Endodermal cell (in vitro differentiated cells): ENCODE data around the gene GLUD1. TPM values are rescaled to one million over a fixed set of nuclear protein-coding genes. Genes with fewer than 3 reads are reported as not detected.
"Not testable (repeated sequence)": the region's sequence is repeated elsewhere in the genome, so short reads cannot be mapped to it uniquely, and the experiment has no call there.

Experiments used
- DNase-seq: peaks from one replicate; pipeline ENCODE4 v3.0.0-alpha.2; 2017
- H3K27ac ChIP-seq: 2 replicates; pipeline ENCODE4 v1.5.1; 2013; ENCODE audit warnings: mild to moderate bottlenecking, low read depth, low read length, moderate library complexity
- H3K27me3 ChIP-seq: 2 replicates; pipeline ENCODE4 v1.6.1; 2013; ENCODE audit warnings: mild to moderate bottlenecking, low read length, moderate library complexity; ENCODE audit not compliant: insufficient read depth, control insufficient read depth, poor library complexity, severe bottlenecking
- H3K36me3 ChIP-seq: 2 replicates; pipeline ENCODE4 v1.7.0; 2013; ENCODE audit warnings: mild to moderate bottlenecking, low read length, moderate library complexity; ENCODE audit not compliant: control insufficient read depth, insufficient read depth
- H3K4me1 ChIP-seq: one replicate; pipeline ENCODE4 v1.7.0; 2013; ENCODE audit warnings: low read length; ENCODE audit not compliant: control insufficient read depth, insufficient read depth
- H3K4me3 ChIP-seq: 2 replicates; pipeline ENCODE4 v1.5.1; 2013; ENCODE audit warnings: mild to moderate bottlenecking, low read length, moderate library complexity
- H3K9ac ChIP-seq: 2 replicates; pipeline ENCODE4 v1.6.1; 2013; ENCODE audit warnings: mild to moderate bottlenecking, low read length, moderate library complexity; ENCODE audit not compliant: poor library complexity, severe bottlenecking; ENCODE audit errors: extremely low read depth
- H3K9me3 ChIP-seq: 2 replicates; pipeline ENCODE4 v1.6.1; 2013; ENCODE audit warnings: mild to moderate bottlenecking, low read length, moderate library complexity; ENCODE audit not compliant: control insufficient read depth
- H3K27ac Mint-ChIP-seq: 2 replicates; pipeline ENCODE4 v1.8.0; 2020; ENCODE audit warnings: mixed read lengths
- H3K27me3 Mint-ChIP-seq: 2 replicates; pipeline ENCODE4 v1.8.0; 2021; ENCODE audit warnings: mild to moderate bottlenecking, mixed read lengths; ENCODE audit not compliant: insufficient read depth
- H3K36me3 Mint-ChIP-seq: 2 replicates; pipeline ENCODE4 v1.8.0; 2020; ENCODE audit warnings: low read depth, mixed read lengths
- H3K4me1 Mint-ChIP-seq: 2 replicates; pipeline ENCODE4 v1.8.0; 2020; ENCODE audit warnings: mixed read lengths
- H3K4me3 Mint-ChIP-seq: 2 replicates; pipeline ENCODE4 v1.8.0; 2020; ENCODE audit warnings: mild to moderate bottlenecking, moderate library complexity, mixed read lengths
- H3K9me3 Mint-ChIP-seq: 2 replicates; pipeline ENCODE4 v1.8.0; 2020; ENCODE audit warnings: mild to moderate bottlenecking, mixed read lengths
- WGBS, 2 experiments: methylation state at CpG; one replicate each; pipeline versions ENCODE4 v1.1.5 to v1.1.7; 2013; ENCODE audit warnings: missing lambda C conversion rate in 2 of 2, mixed read lengths in 1 of 2; ENCODE audit not compliant: insufficient coverage in 1 of 2, insufficient read length in 1 of 2; 5-methylcytosine and 5-hydroxymethylcytosine counted together
- total RNA-seq, 2 donors: library from RNA; stranded (reverse); fragmentation: NEBNext Ultra II Directional in 1 of 2; extraction: Animal tissue kit (Norgen Biotek cat#: 25700) in 1 of 2; gene quantifications; 2 replicates in 1 of 2; 3 replicates in 1 of 2; pipeline ENCODE4 v1.2.1, GENCODE V29; 2021

Gene GLUD1
- total RNA-seq, 2 donors from 2014 or later, result 104 to 107 TPM

DNA sequence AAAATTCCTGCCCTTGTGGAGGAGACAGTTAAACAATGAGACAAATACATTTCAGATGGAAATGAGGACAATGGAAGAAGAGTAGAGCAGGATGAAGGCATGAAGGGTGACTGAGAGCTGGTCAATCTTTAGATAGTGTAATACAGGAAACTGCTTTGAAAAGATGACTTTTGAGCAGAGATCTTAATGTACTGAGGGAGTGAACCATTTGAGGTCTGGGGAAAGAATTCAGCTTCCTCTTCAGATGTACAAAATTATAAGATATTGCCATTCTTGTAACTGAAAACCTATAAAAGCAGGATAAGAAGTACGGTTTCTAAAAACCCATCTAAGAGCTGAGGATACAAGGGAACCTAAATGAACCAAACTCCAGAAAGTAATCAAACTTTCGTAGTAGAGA is 39.3 kb upstream of the GLUD1 start:
- peaks cover 35% of the 10 kb centered on the region for H3K36me3 Mint-ChIP-seq
- not testable (repeated sequence) for H3K27ac ChIP-seq, H3K4me1 Mint-ChIP-seq, H3K9ac ChIP-seq, H3K36me3 ChIP-seq, H3K4me3 ChIP-seq, H3K4me1 ChIP-seq, H3K4me3 Mint-ChIP-seq, H3K27me3 Mint-ChIP-seq, H3K27ac Mint-ChIP-seq, H3K27me3 ChIP-seq, DNase-seq
- 96 to 100% methylated on average over 1 to 2 of the region's 2 CpGs for WGBS, 2 experiments
- peaks cover 16% of the 10 kb centered on the region for H3K9me3 ChIP-seq
- H3K9me3 Mint-ChIP-seq, result peaks cover 23% of the 10 kb centered on the region

DNA sequence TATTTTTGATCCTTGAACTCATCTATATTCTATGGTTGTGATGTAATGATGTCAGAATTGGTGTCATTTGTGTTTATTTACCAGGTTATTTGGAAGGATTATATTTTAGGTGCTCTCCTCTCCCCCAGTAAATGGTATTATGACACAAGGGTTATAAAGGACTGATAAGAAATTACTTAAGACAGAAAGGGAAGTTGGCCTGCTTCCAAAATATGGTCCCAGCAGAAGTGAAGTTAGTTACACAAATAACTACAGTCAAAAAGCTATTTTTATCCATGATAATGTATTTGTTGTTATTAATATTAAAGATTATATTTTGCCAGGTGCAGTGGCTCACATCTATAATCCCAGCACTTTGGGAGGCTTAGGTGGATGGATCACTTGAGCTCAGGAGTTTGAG is 37.5 kb upstream of the GLUD1 start:
- not testable (repeated sequence) for H3K4me1 ChIP-seq, H3K27ac ChIP-seq, H3K4me3 Mint-ChIP-seq, H3K27me3 ChIP-seq, DNase-seq, H3K4me3 ChIP-seq, H3K9me3 Mint-ChIP-seq, H3K4me1 Mint-ChIP-seq, H3K9me3 ChIP-seq, H3K27me3 Mint-ChIP-seq, H3K27ac Mint-ChIP-seq, H3K9ac ChIP-seq, H3K36me3 ChIP-seq
- peaks cover 22% of the 10 kb centered on the region for H3K36me3 Mint-ChIP-seq

DNA sequence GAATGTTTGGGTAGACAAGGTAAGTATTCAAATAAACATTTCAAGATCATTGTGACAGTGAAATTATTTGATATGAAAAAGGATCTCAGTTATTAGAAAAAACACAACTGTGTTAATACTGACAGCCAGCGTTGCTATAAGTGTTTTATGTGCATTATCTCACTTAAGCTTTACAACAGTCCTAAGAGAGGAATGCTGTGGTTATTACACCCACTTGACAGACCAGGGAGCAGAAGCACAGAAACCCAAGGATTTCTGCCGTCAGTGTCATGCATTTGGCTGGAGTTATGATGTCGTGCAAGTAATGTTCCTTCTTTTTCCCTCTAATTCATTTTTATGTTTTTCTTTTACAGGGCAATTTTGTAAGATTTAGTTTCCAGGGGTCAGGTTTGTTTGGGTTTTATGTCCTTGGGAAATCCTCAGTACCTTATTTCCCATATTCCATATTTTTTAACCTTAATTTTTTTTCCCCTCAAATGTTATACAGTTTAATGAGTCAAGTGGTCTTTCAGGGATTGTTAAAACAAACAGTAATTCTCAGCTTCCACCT is 33.0 kb upstream of the GLUD1 start:
- not testable (repeated sequence) for H3K27me3 Mint-ChIP-seq, H3K9me3 ChIP-seq, H3K4me1 ChIP-seq, H3K36me3 Mint-ChIP-seq, H3K4me3 Mint-ChIP-seq, H3K36me3 ChIP-seq, H3K4me1 Mint-ChIP-seq, DNase-seq, H3K27ac ChIP-seq, H3K9me3 Mint-ChIP-seq, H3K27ac Mint-ChIP-seq, H3K9ac ChIP-seq, H3K27me3 ChIP-seq, H3K4me3 ChIP-seq
- WGBS, 2 experiments, result 75% methylated on average over 1 of the region's 3 CpGs; no CpG with 5 or more reads in 1 of the 2 experiments

DNA sequence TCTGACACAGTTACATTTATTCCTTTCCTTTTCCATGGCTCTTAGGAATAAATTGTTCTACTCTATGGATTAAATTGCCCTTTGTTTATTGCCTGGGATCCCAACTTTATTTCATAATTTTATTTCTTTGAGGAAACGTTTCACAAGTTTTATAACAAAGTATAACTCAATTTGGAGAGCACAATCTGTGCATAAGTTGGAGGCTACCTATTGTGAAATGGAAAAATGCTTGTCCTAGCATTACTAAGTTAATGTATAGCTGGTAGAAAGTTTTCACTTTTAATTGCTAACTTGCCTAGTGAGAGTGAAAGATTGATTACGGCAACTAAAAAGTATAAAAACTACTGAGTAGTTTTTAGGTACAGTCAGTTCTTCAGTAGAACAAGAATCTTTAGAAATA is 32.4 kb upstream of the GLUD1 start:
- H3K9ac ChIP-seq, H3K4me3 Mint-ChIP-seq, H3K36me3 Mint-ChIP-seq, H3K4me1 ChIP-seq, DNase-seq, H3K4me1 Mint-ChIP-seq, H3K27me3 Mint-ChIP-seq, H3K27ac Mint-ChIP-seq, H3K27me3 ChIP-seq, H3K27ac ChIP-seq, H3K36me3 ChIP-seq, H3K4me3 ChIP-seq, H3K9me3 Mint-ChIP-seq, H3K9me3 ChIP-seq: not testable (repeated sequence)
- no CpG with 5 or more reads among the region's 2 CpGs for WGBS, 2 experiments

DNA sequence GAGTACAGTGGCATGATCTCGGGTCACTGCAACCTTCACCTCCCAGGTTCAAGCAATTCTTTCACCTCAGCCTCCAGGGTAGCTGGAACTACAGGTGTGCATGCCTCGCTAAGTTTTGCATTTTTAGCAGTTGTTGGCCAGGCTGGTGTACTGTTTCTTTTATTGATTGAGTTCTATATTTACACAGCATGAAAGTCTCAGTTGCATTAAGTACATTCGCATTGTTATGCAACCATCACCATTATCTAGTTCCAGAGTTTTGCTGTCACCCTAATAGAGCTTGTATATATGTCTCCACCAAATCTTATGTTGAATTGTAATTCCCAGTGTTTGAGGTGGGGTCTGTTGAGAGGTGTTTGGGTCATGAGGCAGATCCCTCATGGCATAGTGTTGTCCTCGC is 28.7 kb upstream of the GLUD1 start:
- not testable (repeated sequence) for H3K27me3 ChIP-seq, H3K36me3 ChIP-seq, H3K9ac ChIP-seq, DNase-seq, H3K4me1 Mint-ChIP-seq, H3K9me3 ChIP-seq, H3K36me3 Mint-ChIP-seq, H3K27me3 Mint-ChIP-seq, H3K27ac ChIP-seq, H3K27ac Mint-ChIP-seq, H3K4me3 Mint-ChIP-seq, H3K4me1 ChIP-seq, H3K9me3 Mint-ChIP-seq, H3K4me3 ChIP-seq
- 100% methylated on average over 2 of the region's 4 CpGs; no CpG with 5 or more reads in 1 of the 2 experiments for WGBS, 2 experiments

DNA sequence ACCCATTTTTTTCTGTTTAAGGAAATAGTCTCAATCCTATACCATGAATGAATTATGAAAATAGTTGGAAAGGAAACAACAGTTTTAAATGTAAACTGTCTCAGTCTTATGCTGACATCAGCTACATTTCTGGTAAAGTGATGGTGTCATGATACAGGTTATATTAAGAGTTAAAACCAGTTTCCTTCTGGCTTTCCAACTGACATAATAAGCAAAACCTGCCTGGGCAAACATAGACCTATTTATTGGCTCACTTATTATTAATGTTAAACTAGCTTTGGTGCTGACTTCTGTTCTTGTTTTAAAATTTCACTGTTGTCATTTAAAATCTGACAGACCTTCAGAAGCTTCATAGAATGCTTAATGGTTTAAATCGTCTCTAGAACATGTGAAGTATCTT is 24.4 kb upstream of the GLUD1 start:
- H3K4me1 ChIP-seq, H3K27me3 Mint-ChIP-seq, H3K27ac Mint-ChIP-seq, H3K4me3 ChIP-seq, H3K27ac ChIP-seq, DNase-seq, H3K9me3 Mint-ChIP-seq, H3K4me3 Mint-ChIP-seq, H3K36me3 ChIP-seq, H3K9ac ChIP-seq, H3K27me3 ChIP-seq, H3K4me1 Mint-ChIP-seq, H3K9me3 ChIP-seq: not testable (repeated sequence)
- no CpG with 5 or more reads among the region's 1 CpG for WGBS, 2 experiments
- H3K36me3 Mint-ChIP-seq, result peaks cover 13% of the 10 kb centered on the region

DNA sequence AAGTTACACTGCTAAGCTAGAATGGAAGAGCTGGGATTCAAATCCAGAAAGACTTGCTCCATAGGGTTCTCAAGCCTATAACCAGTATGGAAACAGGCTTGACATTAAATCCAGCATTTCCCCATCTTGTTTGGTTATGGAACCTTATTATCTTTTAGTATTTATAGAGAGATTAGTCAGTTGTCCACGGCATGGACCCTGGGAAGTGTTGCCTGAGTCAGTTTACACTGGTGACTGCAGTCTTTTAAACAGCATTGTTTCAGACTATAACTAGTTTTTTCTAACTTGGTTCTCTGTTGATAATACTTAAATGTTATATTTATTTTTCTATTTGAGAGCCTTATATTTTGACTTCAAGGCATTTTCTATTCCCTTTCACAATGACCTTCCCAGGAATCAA is 23.5 kb upstream of the GLUD1 start:
- H3K9ac ChIP-seq, H3K27ac Mint-ChIP-seq, H3K27me3 ChIP-seq, H3K4me3 ChIP-seq, H3K9me3 Mint-ChIP-seq, H3K4me1 Mint-ChIP-seq, DNase-seq, H3K4me1 ChIP-seq, H3K36me3 ChIP-seq, H3K27me3 Mint-ChIP-seq, H3K4me3 Mint-ChIP-seq, H3K9me3 ChIP-seq, H3K27ac ChIP-seq: not testable (repeated sequence)
- WGBS, 2 experiments, result no CpG with 5 or more reads among the region's 1 CpG
- H3K36me3 Mint-ChIP-seq, result peaks cover 13% of the 10 kb centered on the region
